NCI-H510A (cell line): ENCODE results near the gene ZNF554.
"Not testable (repeated sequence)": the region's sequence is repeated elsewhere in the genome, so short reads cannot be mapped to it uniquely, and the experiment has no call there.

Experiments used
- DNase-seq: peaks from one replicate; lab custom pipeline; 2025; lab: John Stamatoyannopoulos, UW

ZNF554 gene

GRCh38 chr19:2790557-2791271, 29.0 kb upstream of the ZNF554 start:
- no peak for DNase-seq

GRCh38 chr19:2791440-2791839, 28.2 kb upstream of the ZNF554 start:
- no peak for DNase-seq

- DNase-seq, result no peak
These were observed 27.8 kb upstream of the ZNF554 start for GRCh38 chr19:2791876-2792275.

- DNase-seq, result not testable (repeated sequence)
These were observed 27.0 kb upstream of the ZNF554 start for GRCh38 chr19:2792666-2793065.

GRCh38 chr19:2793126-2793525, 26.5 kb upstream of the ZNF554 start:
- DNase-seq, result no peak

- DNase-seq, result no peak
These were observed 26.1 kb upstream of the ZNF554 start for GRCh38 chr19:2793577-2793976.

- DNase-seq, result no peak
These were observed 23.6 kb upstream of the ZNF554 start for GRCh38 chr19:2795827-2796658.

- no peak for DNase-seq
These were observed 22.9 kb upstream of the ZNF554 start for GRCh38 chr19:2796659-2797266.

- no peak for DNase-seq
These were observed 22.4 kb upstream of the ZNF554 start for GRCh38 chr19:2797280-2797679.

- DNase-seq, result no peak
These were observed 21.4 kb upstream of the ZNF554 start for GRCh38 chr19:2798158-2798685.

- DNase-seq, result no peak
These were observed 20.9 kb upstream of the ZNF554 start for GRCh38 chr19:2798733-2799132.

- DNase-seq, result no peak
These were observed 20.2 kb upstream of the ZNF554 start for GRCh38 chr19:2799273-2800020.

GRCh38 chr19:2800506-2800905, 19.2 kb upstream of the ZNF554 start:
- no peak for DNase-seq

- no peak for DNase-seq
These were observed 16.8 kb upstream of the ZNF554 start for GRCh38 chr19:2802826-2803225.

GRCh38 chr19:2803486-2804155, 16.0 kb upstream of the ZNF554 start:
- DNase-seq, result no peak

GRCh38 chr19:2804156-2805004, 15.3 kb upstream of the ZNF554 start:
- DNase-seq, result no peak

- no peak for DNase-seq
These were observed 14.3 kb upstream of the ZNF554 start for GRCh38 chr19:2805261-2805900.

- DNase-seq, result no peak
These were observed 13.5 kb upstream of the ZNF554 start for GRCh38 chr19:2805991-2806649.

GRCh38 chr19:2806736-2807378, 12.8 kb upstream of the ZNF554 start:
- no peak for DNase-seq
